CD4-positive, alpha-beta T cell (primary cell): ENCODE results near the gene GNE. TPM values are rescaled to one million over a fixed set of nuclear protein-coding genes. Genes with fewer than 3 reads are reported as not detected.
A peak's percentile ranks its signal among the peaks of the same experiment; 100 is the strongest.

ENCODE experiments used
- ATAC-seq: fragments of 200-7000 bp; cut with Tn5 transposase; one replicate; pipeline ENCODE4 v1.10.0; 2022; ENCODE audit warnings: mild to moderate bottlenecking; ENCODE audit not compliant: poor library complexity
- CTCF ChIA-PET: fragments of 350-600 bp; sonication (Branson Sonifier 250); formaldehyde crosslinking; loops from one replicate; lab custom pipeline; 2021; ENCODE audit warnings: antibody characterized with exemption, inconsistent platforms; lab: Charles Lee
- POLR2A ChIA-PET: fragments of 350-600 bp; sonication (Branson Sonifier 250); formaldehyde crosslinking; loops from one replicate; lab custom pipeline; 2021; ENCODE audit warnings: antibody characterized with exemption, inconsistent platforms; lab: Charles Lee
- DNase-seq, 14 experiments: peaks; one replicate each; pipeline ENCODE4 v3.0.0-alpha.2; 2013 to 2020; ENCODE audit warnings: mixed read lengths in 2 of 14
- H3K27ac ChIP-seq, 2 donors: one replicate each; pipeline versions ENCODE4 v1.5.1 to v1.7.0; 2013; ENCODE audit warnings: low read length in 2 of 2, low read depth in 1 of 2, mild to moderate bottlenecking in 1 of 2
- H3K27me3 ChIP-seq, 2 experiments: 1 replicate in 1 of 2; 2 replicates in 1 of 2; pipeline versions ENCODE4 v1.6.1 to v1.7.0; 2013; ENCODE audit warnings: low read length in 2 of 2, control low read depth in 1 of 2, mild to moderate bottlenecking in 1 of 2, moderate library complexity in 1 of 2; ENCODE audit not compliant: insufficient read depth in 2 of 2, control insufficient read depth in 1 of 2
- H3K36me3 ChIP-seq: one replicate; pipeline ENCODE4 v1.6.1; 2013; ENCODE audit warnings: low read length, control low read depth; ENCODE audit not compliant: insufficient read depth
- H3K4me1 ChIP-seq: one replicate; pipeline ENCODE4 v1.6.1; 2013; ENCODE audit warnings: low read length, control low read depth; ENCODE audit not compliant: insufficient read depth
- H3K4me3 ChIP-seq: one replicate; pipeline ENCODE4 v1.5.1; 2013; ENCODE audit warnings: mild to moderate bottlenecking, low read length, moderate library complexity
- H3K9me3 ChIP-seq, 2 experiments: 1 replicate in 1 of 2; 2 replicates in 1 of 2; pipeline versions ENCODE4 v1.6.1 to v1.7.0; 2013; ENCODE audit warnings: low read length in 2 of 2, mild to moderate bottlenecking in 2 of 2, control low read depth in 1 of 2, moderate library complexity in 1 of 2; ENCODE audit not compliant: control insufficient read depth in 1 of 2, insufficient read depth in 1 of 2
- H3K27ac Mint-ChIP-seq: one replicate; pipeline ENCODE4 v1.8.0; 2020; ENCODE audit warnings: mixed read lengths
- H3K27me3 Mint-ChIP-seq: one replicate; pipeline ENCODE4 v1.8.0; 2021; ENCODE audit warnings: mixed read lengths
- H3K36me3 Mint-ChIP-seq: one replicate; pipeline ENCODE4 v1.8.0; 2021; ENCODE audit warnings: low read depth, mixed read lengths
- H3K4me1 Mint-ChIP-seq: one replicate; pipeline ENCODE4 v1.8.0; 2021; ENCODE audit warnings: low read depth, mixed read lengths
- H3K4me3 Mint-ChIP-seq: one replicate; pipeline ENCODE4 v1.8.0; 2020; ENCODE audit warnings: mild to moderate bottlenecking, mixed read lengths
- H3K9me3 Mint-ChIP-seq: one replicate; pipeline ENCODE4 v1.8.0; 2020; ENCODE audit warnings: mixed read lengths
- intact Hi-C, 2 experiments: fragments of 100-400 bp; cut with DNase I in 1 of 2; cut with micrococcal nuclease in 1 of 2; formaldehyde crosslinking; loops; one replicate each; pipeline versions ENCODE4 v1.15.1 to v1.9.0; 2023 to 2025; cut with DNase I, micrococcal nuclease
- total RNA-seq, 174 experiments: library from RNA in 2 of 174; stranded (reverse) in 2 of 174; gene quantifications; one replicate each; pipeline ENCODE4 v1.2.3 and lab custom pipeline; 2021 to 2026
- TF ChIP-seq, protein P1 (sequence below): fragments of 200-600 bp; IDR thresholded peaks from one replicate; pipeline ENCODE4 v1.8.0; 2022; ENCODE audit warnings: antibody characterized with exemption, mild to moderate bottlenecking

GNE gene
- total RNA-seq, 2 experiments from 2014 or later = 12.5 to 14.6 TPM

DNA sequence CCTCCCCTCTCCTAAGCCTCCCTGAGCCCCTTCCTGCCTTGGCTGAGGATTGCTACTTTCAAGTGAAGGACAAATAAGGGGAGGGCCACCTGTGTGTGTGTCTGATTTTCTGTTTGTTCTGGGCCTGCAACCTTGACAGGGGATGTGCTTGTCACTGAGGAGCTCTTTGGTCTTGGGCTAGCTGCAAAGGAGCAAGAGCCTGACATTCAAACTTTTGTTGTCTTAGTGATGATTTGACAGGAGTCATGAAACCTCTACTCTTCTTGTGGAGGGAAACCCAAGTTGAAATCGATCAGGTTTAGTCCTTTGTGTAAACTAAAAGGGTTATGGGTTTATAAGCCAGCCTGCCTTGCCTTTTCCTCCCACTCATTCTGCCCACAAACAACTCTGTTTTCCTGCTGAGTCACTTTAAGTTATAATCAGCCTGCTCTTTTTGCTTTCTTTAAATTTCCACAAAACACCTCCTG, 50.7 kb downstream of the GNE start:
- no peaks in the 10 kb centered on the region for H3K9me3 ChIP-seq
- H3K36me3 Mint-ChIP-seq = peaks cover 100% of the 10 kb centered on the region
- no peaks in the 10 kb centered on the region for H3K27me3 ChIP-seq
- peak overlapping the region; percentile 72 for H3K27ac Mint-ChIP-seq
- ATAC-seq (no peak), DNase-seq (no peak)
- H3K36me3 ChIP-seq = peaks cover 95% of the 10 kb centered on the region
- H3K4me1 ChIP-seq = peaks cover 35% of the 10 kb centered on the region
- CTCF ChIA-PET = no interaction called here
- H3K9me3 Mint-ChIP-seq = no peaks in the 10 kb centered on the region
- peak overlapping the region in 1 of 2 donors; percentile 11 for H3K27ac ChIP-seq
- H3K4me3 Mint-ChIP-seq = no peak overlapping the region
- POLR2A ChIA-PET = interaction anchor here (0.5 kb wide), 1 partner anchor 52 kb away, joined by 3 read pairs; no protein-coding TSS in a partner anchor
- TF ChIP-seq, protein P1, sequence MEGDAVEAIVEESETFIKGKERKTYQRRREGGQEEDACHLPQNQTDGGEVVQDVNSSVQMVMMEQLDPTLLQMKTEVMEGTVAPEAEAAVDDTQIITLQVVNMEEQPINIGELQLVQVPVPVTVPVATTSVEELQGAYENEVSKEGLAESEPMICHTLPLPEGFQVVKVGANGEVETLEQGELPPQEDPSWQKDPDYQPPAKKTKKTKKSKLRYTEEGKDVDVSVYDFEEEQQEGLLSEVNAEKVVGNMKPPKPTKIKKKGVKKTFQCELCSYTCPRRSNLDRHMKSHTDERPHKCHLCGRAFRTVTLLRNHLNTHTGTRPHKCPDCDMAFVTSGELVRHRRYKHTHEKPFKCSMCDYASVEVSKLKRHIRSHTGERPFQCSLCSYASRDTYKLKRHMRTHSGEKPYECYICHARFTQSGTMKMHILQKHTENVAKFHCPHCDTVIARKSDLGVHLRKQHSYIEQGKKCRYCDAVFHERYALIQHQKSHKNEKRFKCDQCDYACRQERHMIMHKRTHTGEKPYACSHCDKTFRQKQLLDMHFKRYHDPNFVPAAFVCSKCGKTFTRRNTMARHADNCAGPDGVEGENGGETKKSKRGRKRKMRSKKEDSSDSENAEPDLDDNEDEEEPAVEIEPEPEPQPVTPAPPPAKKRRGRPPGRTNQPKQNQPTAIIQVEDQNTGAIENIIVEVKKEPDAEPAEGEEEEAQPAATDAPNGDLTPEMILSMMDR = no peak
- no peak overlapping the region for H3K4me3 ChIP-seq
- no peaks in the 10 kb centered on the region for H3K27me3 Mint-ChIP-seq
- intact Hi-C loops = no loop called here
- H3K4me1 Mint-ChIP-seq = peaks cover 56% of the 10 kb centered on the region

DNA sequence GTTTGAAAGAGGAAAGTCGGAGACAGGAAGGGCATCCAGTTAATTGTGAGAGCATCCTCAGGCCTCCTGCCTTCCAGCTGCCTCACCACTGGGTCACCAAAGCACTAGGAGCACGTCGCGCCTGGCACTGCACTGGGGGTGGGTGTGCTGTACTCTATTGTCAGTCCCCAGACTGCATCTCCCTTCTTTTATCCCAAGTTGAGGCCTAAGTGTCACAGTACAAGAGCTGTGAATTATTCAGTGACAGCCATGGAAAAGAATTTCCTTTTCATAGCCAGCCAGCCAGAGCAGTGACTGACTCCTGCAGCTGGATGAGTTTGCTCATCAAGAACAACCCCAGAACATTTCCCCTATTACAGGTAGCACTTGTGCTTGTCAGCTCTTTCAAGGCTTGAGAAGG, 51.2 kb downstream of the GNE start:
- Histone ChIP-seq H3K4me3 (no peak overlapping the region), H3K27me3 (no peaks in the 10 kb centered on the region), H3K4me1 (peaks cover 35% of the 10 kb centered on the region), H3K27ac (peak overlapping the region in 1 of 2 donors; percentile 11), H3K9me3 (no peaks in the 10 kb centered on the region), H3K36me3 (peaks cover 95% of the 10 kb centered on the region)
- ATAC-seq (no peak), DNase-seq (no peak)
- Mint-ChIP-seq H3K4me1 (peaks cover 56% of the 10 kb centered on the region), H3K4me3 (no peak overlapping the region), H3K27me3 (no peaks in the 10 kb centered on the region), H3K9me3 (no peaks in the 10 kb centered on the region), H3K36me3 (peaks cover 100% of the 10 kb centered on the region), H3K27ac (peak overlapping the region; percentile 72)
- intact Hi-C loops = no loop called here
- TF ChIP-seq, protein P1 = no peak
- CTCF ChIA-PET = no interaction called here
- POLR2A ChIA-PET = no interaction called here

DNA sequence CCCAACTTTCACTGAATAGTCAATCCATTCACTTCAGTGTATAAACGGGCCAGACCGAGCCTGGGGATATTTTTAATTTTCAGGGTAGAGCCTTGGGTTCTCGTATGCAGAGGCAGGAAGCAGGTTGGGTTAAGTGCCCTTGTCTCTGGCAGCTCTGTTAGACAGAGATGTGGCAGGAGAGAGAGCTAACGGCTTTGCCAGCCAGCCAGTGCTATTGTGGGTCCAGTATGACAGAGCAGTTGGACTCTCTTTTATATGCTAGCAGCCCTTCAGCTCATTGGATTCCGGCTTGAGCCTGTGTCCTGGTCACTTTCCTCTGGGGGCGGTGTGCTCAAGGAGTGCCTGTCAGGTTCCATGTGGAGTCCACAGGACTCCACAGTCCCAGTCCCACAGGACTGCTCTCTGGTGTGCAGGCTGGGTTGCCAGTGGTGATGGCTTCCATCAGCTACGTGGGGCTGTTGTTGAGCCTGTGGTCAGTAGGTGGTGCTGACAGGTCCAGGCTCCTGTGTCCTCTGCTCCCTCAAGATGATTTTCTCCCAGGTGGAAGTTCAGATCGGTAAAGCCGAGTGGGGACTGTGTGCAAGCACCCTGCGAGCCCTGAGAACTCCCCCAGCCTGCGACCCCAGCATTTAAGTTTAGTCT, 53.2 kb downstream of the GNE start:
- TF ChIP-seq, protein P1 = no peak
- ChIA-PET POLR2A (interaction anchor here (1.3 kb wide), 1 partner anchor 14 kb away, joined by 4 read pairs; the partner anchor contains the start of gene CLTA), CTCF (no interaction called here)
- no peaks in the 10 kb centered on the region for H3K9me3 Mint-ChIP-seq
- no peaks in the 10 kb centered on the region for H3K27me3 Mint-ChIP-seq
- no peak overlapping the region for H3K4me3 Mint-ChIP-seq
- DNase-seq (no peak), ATAC-seq (no peak)
- no peak overlapping the region for H3K27ac Mint-ChIP-seq
- peaks cover 27% of the 10 kb centered on the region for H3K4me1 ChIP-seq
- H3K27me3 ChIP-seq = no peaks in the 10 kb centered on the region
- H3K27ac ChIP-seq = no peak overlapping the region
- peaks cover 100% of the 10 kb centered on the region for H3K36me3 Mint-ChIP-seq
- H3K36me3 ChIP-seq = peaks cover 95% of the 10 kb centered on the region
- no peak overlapping the region for H3K4me3 ChIP-seq
- intact Hi-C loops = no loop called here
- peaks cover 44% of the 10 kb centered on the region for H3K4me1 Mint-ChIP-seq
- no peaks in the 10 kb centered on the region for H3K9me3 ChIP-seq
